Measurements from ENCODE around the gene SERPINA5. TPM values are rescaled to one million over a fixed set of nuclear protein-coding genes. Genes with fewer than 3 reads are reported as not detected.

SERPINA5 gene
- polyA plus RNA-seq, 1 donor from 2014 or later, result not detected

- TF ChIP-seq SMC3 (conservative IDR thresholded peaks at IDR 0.05; ENCODE audit: poor library complexity) (no peak), MXI1 (conservative IDR thresholded peaks at IDR 0.05; ENCODE audit: poor library complexity, severe bottlenecking) (no peak), RAD21 (conservative IDR thresholded peaks at IDR 0.05) (no peak), POLR2AphosphoS5 (IDR thresholded peaks at IDR 0.05) (no peak), EZH2 (IDR thresholded peaks at IDR 0.05; ENCODE audit: borderline replicate concordance, insufficient read depth, low read length, poor library complexity, severe bottlenecking) (no peak), TAF1 (IDR thresholded peaks at IDR 0.05; ENCODE audit: low read depth) (no peak), CTCF (IDR thresholded peaks at IDR 0.05; ENCODE audit: poor library complexity, severe bottlenecking) (no peak), EP300 (conservative IDR thresholded peaks at IDR 0.05; ENCODE audit: poor library complexity, severe bottlenecking) (no peak)
- TF ChIP-seq, protein P1, sequence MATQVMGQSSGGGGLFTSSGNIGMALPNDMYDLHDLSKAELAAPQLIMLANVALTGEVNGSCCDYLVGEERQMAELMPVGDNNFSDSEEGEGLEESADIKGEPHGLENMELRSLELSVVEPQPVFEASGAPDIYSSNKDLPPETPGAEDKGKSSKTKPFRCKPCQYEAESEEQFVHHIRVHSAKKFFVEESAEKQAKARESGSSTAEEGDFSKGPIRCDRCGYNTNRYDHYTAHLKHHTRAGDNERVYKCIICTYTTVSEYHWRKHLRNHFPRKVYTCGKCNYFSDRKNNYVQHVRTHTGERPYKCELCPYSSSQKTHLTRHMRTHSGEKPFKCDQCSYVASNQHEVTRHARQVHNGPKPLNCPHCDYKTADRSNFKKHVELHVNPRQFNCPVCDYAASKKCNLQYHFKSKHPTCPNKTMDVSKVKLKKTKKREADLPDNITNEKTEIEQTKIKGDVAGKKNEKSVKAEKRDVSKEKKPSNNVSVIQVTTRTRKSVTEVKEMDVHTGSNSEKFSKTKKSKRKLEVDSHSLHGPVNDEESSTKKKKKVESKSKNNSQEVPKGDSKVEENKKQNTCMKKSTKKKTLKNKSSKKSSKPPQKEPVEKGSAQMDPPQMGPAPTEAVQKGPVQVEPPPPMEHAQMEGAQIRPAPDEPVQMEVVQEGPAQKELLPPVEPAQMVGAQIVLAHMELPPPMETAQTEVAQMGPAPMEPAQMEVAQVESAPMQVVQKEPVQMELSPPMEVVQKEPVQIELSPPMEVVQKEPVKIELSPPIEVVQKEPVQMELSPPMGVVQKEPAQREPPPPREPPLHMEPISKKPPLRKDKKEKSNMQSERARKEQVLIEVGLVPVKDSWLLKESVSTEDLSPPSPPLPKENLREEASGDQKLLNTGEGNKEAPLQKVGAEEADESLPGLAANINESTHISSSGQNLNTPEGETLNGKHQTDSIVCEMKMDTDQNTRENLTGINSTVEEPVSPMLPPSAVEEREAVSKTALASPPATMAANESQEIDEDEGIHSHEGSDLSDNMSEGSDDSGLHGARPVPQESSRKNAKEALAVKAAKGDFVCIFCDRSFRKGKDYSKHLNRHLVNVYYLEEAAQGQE (IDR thresholded peaks at IDR 0.05; ENCODE audit: borderline replicate concordance), result no peak
- Histone ChIP-seq H3K4me2 (ENCODE audit: low read length) (no peak overlapping the region), H3K27ac (ENCODE audit: low read length) (no peak overlapping the region)
Observed at GRCh38 chr14:94599656-94600004, 18.4 kb downstream of the SERPINA5 start.

DNA sequence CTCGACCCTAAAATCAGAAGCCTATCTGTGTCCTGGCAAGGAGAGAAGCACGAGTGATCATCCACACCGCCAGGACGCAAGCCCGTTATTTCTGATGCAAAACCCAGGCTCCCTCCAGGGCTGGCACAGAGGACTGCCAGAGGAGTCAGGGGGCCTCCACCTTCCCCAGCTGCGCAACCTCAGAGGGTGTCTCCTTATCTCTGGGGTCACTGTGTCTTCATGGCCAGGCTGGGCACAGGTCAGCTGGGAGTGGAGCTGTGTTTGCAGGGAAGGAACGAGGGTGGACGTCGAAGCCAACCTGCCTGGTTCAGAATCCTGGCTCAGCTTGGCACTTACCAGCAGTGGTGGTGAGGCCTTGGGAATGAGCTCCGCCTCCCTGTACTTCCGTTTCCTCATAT is 18.9 kb downstream of the SERPINA5 start:
- Histone ChIP-seq H2AFZ (ENCODE audit: low read depth, low read length) (no peak overlapping the region), H3F3A (ENCODE audit: insufficient read depth, low read length, poor library complexity, severe bottlenecking) (no peaks in the 10 kb centered on the region), H3K36me3 (ENCODE audit: insufficient read depth, low read length) (no peaks in the 10 kb centered on the region), H3K4me3 (ENCODE audit: low read length) (no peak overlapping the region), H3K9ac (ENCODE audit: low read length) (no peak overlapping the region), H3K9me2 (ENCODE audit: insufficient read depth, low read length) (no peaks in the 10 kb centered on the region), H4K20me1 (ENCODE audit: insufficient read depth) (no peaks in the 10 kb centered on the region), H3K9me3 (ENCODE audit: low read length) (no peaks in the 10 kb centered on the region), H3K27ac (ENCODE audit: low read length) (no peak overlapping the region), H3K27me3 (ENCODE audit: insufficient read depth, low read depth, low read length) (no peaks in the 10 kb centered on the region), H3K79me2 (replicated peaks; ENCODE audit: insufficient read depth, low read length) (no peaks in the 10 kb centered on the region), H3K4me2 (ENCODE audit: low read length) (no peak overlapping the region)
- TF ChIP-seq EP300 (conservative IDR thresholded peaks at IDR 0.05; ENCODE audit: poor library complexity, severe bottlenecking), result no peak
- TF ChIP-seq CTCF (IDR thresholded peaks at IDR 0.05; ENCODE audit: poor library complexity, severe bottlenecking), result no peak
- TF ChIP-seq SMC3 (conservative IDR thresholded peaks at IDR 0.05; ENCODE audit: poor library complexity), result no peak
- TF ChIP-seq, protein P1 (IDR thresholded peaks at IDR 0.05; ENCODE audit: borderline replicate concordance), result no peak
- TF ChIP-seq RAD21 (conservative IDR thresholded peaks at IDR 0.05), result no peak
- no peak for TF ChIP-seq POLR2AphosphoS5 (IDR thresholded peaks at IDR 0.05)
- TF ChIP-seq TAF1 (IDR thresholded peaks at IDR 0.05; ENCODE audit: low read depth), result no peak

More at GRCh38 chr14:94599656-94600004, 18.4 kb downstream of the SERPINA5 start:
- Histone ChIP-seq H3K9me3 (ENCODE audit: low read length) (no peaks in the 10 kb centered on the region), H3K27me3 (ENCODE audit: insufficient read depth, low read depth, low read length) (no peaks in the 10 kb centered on the region), H3K79me2 (replicated peaks; ENCODE audit: insufficient read depth, low read length) (no peaks in the 10 kb centered on the region), H3K36me3 (ENCODE audit: insufficient read depth, low read length) (no peaks in the 10 kb centered on the region), H3K9me2 (ENCODE audit: insufficient read depth, low read length) (no peaks in the 10 kb centered on the region), H3K4me3 (ENCODE audit: low read length) (no peak overlapping the region), H4K20me1 (ENCODE audit: insufficient read depth) (no peaks in the 10 kb centered on the region), H2AFZ (ENCODE audit: low read depth, low read length) (no peak overlapping the region), H3F3A (ENCODE audit: insufficient read depth, low read length, poor library complexity, severe bottlenecking) (no peaks in the 10 kb centered on the region), H3K9ac (ENCODE audit: low read length) (no peak overlapping the region)
